ENCODE results near the gene S100B. TPM values are rescaled to one million over a fixed set of nuclear protein-coding genes. Genes with fewer than 3 reads are reported as not detected.

Gene S100B
- total RNA-seq, 1 experiment from 2014 or later = not detected

DNA sequence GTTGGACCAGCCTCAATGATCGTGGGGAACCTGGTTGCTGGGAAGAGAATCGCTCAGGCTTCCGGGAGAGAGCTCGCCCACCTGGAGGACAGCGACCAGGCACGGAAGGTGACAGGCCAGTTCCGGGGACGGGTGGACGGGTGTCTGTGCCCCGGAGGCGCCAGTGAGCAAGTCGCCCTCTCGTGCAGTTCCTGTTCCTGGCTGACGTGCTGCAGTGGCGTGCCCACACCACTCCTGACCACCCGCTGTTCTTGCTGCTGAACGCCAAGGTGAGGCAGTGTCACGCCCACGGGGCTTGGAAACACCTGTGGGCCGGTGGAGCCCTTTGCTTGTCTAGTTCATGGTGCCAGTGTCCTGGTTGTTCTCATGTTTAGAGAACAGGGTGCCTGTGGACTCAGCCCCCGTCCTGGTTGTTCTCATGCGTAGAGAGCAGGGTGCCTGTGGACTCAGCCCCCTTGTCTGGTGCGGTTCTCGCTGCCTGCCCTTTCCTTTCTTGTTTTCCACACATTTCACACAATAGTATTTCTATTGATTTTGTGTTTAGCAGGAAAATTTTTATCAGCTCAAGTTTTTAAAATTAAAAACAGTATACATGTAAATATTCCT is 53.1 kb downstream of the S100B start:
- no peak overlapping the region for H3K9ac ChIP-seq (ENCODE audit: low read length)
- DNase-seq (ENCODE audit: low read depth, low spot score) (no peak), ATAC-seq (peak; percentile 53)
- H3K4me2 ChIP-seq (ENCODE audit: low read length) = no peak overlapping the region
- H3K36me3 ChIP-seq (ENCODE audit: control insufficient read depth in 1 of 2, insufficient read depth in 2 of 2, low read length in 2 of 2) = peaks cover 4 to 7% of the 10 kb centered on the region in 2 experiments; a peak in 3 of 4 replicates
- no TSS peak for BruUV-seq (replicated peaks)
- H3K27ac ChIP-seq (ENCODE audit: low read depth, low read length) = no peak overlapping the region
- POLR2A ChIA-PET = no interaction called here
- intact Hi-C loops (cut with micrococcal nuclease) = no loop called here
- no peak overlapping the region for H2AFZ ChIP-seq (ENCODE audit: low read depth, low read length, poor library complexity, severe bottlenecking)
- H3K9me2 ChIP-seq (ENCODE audit: insufficient read depth) = no peaks in the 10 kb centered on the region
- H3K9me3 ChIP-seq (ENCODE audit: control insufficient read depth in 1 of 2, insufficient read depth in 1 of 2, low read depth in 1 of 2, low read length in 2 of 2) = no peaks in the 10 kb centered on the region
- no peaks in the 10 kb centered on the region for H3K79me2 ChIP-seq (ENCODE audit: insufficient read depth, low read length)
- no peaks in the 10 kb centered on the region for H4K20me1 ChIP-seq (ENCODE audit: insufficient read depth)
- no peak overlapping the region for H3K4me3 ChIP-seq (replicated peaks in 1 of 2; ENCODE audit: low read depth in 1 of 2, low read length in 2 of 2)
- H3K27me3 ChIP-seq (ENCODE audit: insufficient read depth, low read length) = no peaks in the 10 kb centered on the region
- CTCF ChIA-PET = no interaction called here
- RAD21 ChIA-PET (ENCODE audit: low non-redundant PET in 1 of 2, low total read pairs in 2 of 2, uncharacterized antibody in 2 of 2, unreplicated experiment in 2 of 2) = no interaction called here
- no peaks in the 10 kb centered on the region for H3K4me1 ChIP-seq (ENCODE audit: control insufficient read depth in 1 of 2, insufficient read depth in 2 of 2, low read length in 2 of 2)
- no peak for TF ChIP-seq EGR1 (IDR thresholded peaks at IDR 0.05; ENCODE audit: low read depth)

DNA sequence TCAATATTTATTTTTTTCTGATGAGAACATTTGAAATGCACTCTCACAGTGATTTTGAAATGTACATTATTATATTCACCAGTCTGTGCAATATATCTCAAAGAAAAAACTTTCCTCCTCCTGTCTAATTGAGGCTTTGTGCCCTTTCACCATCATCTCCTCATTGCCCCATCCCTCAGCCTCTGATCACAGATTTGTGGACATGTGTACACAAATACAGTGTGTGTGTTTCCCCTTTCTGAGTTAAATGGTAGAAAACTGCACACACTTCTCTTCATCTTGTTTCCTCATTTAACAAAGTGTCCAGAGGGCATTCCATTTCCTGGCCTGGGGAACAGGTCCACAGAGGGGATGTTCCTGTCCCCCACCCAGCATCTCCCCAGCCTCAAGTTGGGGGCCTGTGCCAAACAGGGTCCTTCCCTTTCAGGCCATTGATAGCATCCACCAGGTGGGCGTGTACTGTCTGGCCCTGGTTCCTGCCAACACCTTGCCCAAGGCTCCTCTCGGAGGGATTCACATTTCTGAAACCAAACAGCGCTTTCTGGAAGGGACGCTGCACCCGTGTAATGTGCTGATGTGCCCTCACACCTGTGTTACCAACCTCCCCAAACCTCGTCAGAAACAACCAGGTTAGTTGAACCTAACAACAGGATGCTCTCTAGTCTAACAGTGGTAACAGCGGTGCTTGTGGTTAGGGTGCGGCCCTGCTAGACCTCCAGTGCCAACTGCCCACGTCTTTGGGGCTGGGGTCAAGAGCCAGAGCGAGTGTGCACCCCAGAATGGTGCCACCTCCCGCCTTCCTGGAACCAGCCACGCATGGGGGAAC is 54.6 kb downstream of the S100B start:
- no TSS peak for BruUV-seq (replicated peaks)
- H3K9ac ChIP-seq (ENCODE audit: low read length) = no peak overlapping the region
- no peaks in the 10 kb centered on the region for H3K9me3 ChIP-seq (ENCODE audit: control insufficient read depth in 1 of 2, insufficient read depth in 1 of 2, low read depth in 1 of 2, low read length in 2 of 2)
- ChIA-PET CTCF (no interaction called here), POLR2A (no interaction called here), RAD21 (ENCODE audit: low non-redundant PET in 1 of 2, low total read pairs in 2 of 2, uncharacterized antibody in 2 of 2, unreplicated experiment in 2 of 2) (no interaction called here)
- H4K20me1 ChIP-seq (ENCODE audit: insufficient read depth) = no peaks in the 10 kb centered on the region
- H3K4me1 ChIP-seq (ENCODE audit: control insufficient read depth in 1 of 2, insufficient read depth in 2 of 2, low read length in 2 of 2) = no peaks in the 10 kb centered on the region
- H3K9me2 ChIP-seq (ENCODE audit: insufficient read depth) = no peaks in the 10 kb centered on the region
- no peaks in the 10 kb centered on the region for H3K79me2 ChIP-seq (ENCODE audit: insufficient read depth, low read length)
- H3K27me3 ChIP-seq (ENCODE audit: insufficient read depth, low read length) = no peaks in the 10 kb centered on the region
- intact Hi-C loops (cut with micrococcal nuclease) = no loop called here
- peaks cover 8 to 14% of the 10 kb centered on the region in 2 experiments; a peak in 3 of 4 replicates for H3K36me3 ChIP-seq (ENCODE audit: control insufficient read depth in 1 of 2, insufficient read depth in 2 of 2, low read length in 2 of 2)
- ATAC-seq (no peak), DNase-seq (ENCODE audit: low read depth, low spot score) (no peak)
- no peak overlapping the region for H3K4me2 ChIP-seq (ENCODE audit: low read length)
- no peak overlapping the region for H3K27ac ChIP-seq (ENCODE audit: low read depth, low read length)
- no peak overlapping the region for H2AFZ ChIP-seq (ENCODE audit: low read depth, low read length, poor library complexity, severe bottlenecking)
- no peak overlapping the region for H3K4me3 ChIP-seq (replicated peaks in 1 of 2; ENCODE audit: low read depth in 1 of 2, low read length in 2 of 2)
- TF ChIP-seq ZFX (IDR thresholded peaks at IDR 0.05) = no peak
- TF ChIP-seq EGR1 (IDR thresholded peaks at IDR 0.05; ENCODE audit: low read depth) = no peak
- no peak for TF ChIP-seq ZNF274 (IDR thresholded peaks at IDR 0.05; ENCODE audit: low read depth, low read length)
- TF ChIP-seq YY1 (IDR thresholded peaks at IDR 0.05; ENCODE audit: extremely low read depth, insufficient replicate concordance, low read depth, low read length) = no peak
- TF ChIP-seq, protein P1, sequence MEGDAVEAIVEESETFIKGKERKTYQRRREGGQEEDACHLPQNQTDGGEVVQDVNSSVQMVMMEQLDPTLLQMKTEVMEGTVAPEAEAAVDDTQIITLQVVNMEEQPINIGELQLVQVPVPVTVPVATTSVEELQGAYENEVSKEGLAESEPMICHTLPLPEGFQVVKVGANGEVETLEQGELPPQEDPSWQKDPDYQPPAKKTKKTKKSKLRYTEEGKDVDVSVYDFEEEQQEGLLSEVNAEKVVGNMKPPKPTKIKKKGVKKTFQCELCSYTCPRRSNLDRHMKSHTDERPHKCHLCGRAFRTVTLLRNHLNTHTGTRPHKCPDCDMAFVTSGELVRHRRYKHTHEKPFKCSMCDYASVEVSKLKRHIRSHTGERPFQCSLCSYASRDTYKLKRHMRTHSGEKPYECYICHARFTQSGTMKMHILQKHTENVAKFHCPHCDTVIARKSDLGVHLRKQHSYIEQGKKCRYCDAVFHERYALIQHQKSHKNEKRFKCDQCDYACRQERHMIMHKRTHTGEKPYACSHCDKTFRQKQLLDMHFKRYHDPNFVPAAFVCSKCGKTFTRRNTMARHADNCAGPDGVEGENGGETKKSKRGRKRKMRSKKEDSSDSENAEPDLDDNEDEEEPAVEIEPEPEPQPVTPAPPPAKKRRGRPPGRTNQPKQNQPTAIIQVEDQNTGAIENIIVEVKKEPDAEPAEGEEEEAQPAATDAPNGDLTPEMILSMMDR (IDR thresholded peaks at IDR 0.05 in 2 of 3, conservative IDR thresholded peaks at IDR 0.05 in 1 of 3; ENCODE audit: borderline replicate concordance in 1 of 3, insufficient read depth in 1 of 3, low read depth in 2 of 3, low read length in 2 of 3) = no peak
- TF ChIP-seq, protein P2, sequence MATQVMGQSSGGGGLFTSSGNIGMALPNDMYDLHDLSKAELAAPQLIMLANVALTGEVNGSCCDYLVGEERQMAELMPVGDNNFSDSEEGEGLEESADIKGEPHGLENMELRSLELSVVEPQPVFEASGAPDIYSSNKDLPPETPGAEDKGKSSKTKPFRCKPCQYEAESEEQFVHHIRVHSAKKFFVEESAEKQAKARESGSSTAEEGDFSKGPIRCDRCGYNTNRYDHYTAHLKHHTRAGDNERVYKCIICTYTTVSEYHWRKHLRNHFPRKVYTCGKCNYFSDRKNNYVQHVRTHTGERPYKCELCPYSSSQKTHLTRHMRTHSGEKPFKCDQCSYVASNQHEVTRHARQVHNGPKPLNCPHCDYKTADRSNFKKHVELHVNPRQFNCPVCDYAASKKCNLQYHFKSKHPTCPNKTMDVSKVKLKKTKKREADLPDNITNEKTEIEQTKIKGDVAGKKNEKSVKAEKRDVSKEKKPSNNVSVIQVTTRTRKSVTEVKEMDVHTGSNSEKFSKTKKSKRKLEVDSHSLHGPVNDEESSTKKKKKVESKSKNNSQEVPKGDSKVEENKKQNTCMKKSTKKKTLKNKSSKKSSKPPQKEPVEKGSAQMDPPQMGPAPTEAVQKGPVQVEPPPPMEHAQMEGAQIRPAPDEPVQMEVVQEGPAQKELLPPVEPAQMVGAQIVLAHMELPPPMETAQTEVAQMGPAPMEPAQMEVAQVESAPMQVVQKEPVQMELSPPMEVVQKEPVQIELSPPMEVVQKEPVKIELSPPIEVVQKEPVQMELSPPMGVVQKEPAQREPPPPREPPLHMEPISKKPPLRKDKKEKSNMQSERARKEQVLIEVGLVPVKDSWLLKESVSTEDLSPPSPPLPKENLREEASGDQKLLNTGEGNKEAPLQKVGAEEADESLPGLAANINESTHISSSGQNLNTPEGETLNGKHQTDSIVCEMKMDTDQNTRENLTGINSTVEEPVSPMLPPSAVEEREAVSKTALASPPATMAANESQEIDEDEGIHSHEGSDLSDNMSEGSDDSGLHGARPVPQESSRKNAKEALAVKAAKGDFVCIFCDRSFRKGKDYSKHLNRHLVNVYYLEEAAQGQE (IDR thresholded peaks at IDR 0.05; ENCODE audit: low read depth) = no peak
- TF ChIP-seq, protein P3, sequence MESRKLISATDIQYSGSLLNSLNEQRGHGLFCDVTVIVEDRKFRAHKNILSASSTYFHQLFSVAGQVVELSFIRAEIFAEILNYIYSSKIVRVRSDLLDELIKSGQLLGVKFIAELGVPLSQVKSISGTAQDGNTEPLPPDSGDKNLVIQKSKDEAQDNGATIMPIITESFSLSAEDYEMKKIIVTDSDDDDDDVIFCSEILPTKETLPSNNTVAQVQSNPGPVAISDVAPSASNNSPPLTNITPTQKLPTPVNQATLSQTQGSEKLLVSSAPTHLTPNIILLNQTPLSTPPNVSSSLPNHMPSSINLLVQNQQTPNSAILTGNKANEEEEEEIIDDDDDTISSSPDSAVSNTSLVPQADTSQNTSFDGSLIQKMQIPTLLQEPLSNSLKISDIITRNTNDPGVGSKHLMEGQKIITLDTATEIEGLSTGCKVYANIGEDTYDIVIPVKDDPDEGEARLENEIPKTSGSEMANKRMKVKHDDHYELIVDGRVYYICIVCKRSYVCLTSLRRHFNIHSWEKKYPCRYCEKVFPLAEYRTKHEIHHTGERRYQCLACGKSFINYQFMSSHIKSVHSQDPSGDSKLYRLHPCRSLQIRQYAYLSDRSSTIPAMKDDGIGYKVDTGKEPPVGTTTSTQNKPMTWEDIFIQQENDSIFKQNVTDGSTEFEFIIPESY (IDR thresholded peaks at IDR 0.05; ENCODE audit: extremely low read depth, insufficient replicate concordance, low read length) = no peak
- no peak for TF ChIP-seq RAD21 (IDR thresholded peaks at IDR 0.05; ENCODE audit: low read depth)
- TF ChIP-seq CEBPB (IDR thresholded peaks at IDR 0.05; ENCODE audit: low read depth) = no peak
- TF ChIP-seq FOSL1 (IDR thresholded peaks at IDR 0.05; ENCODE audit: low read depth) = no peak
